Uterus (tissue), 4 donors: ENCODE results near the gene TMEM97. TPM values are rescaled to one million over a fixed set of nuclear protein-coding genes. Genes with fewer than 3 reads are reported as not detected.
"Not testable (repeated sequence)": the region's sequence is repeated elsewhere in the genome, so short reads cannot be mapped to it uniquely, and the experiment has no call there.

Experiments
- DNase-seq, 2 donors: peaks; one replicate each; pipeline ENCODE4 v3.0.0-alpha.2; 2019 to 2020
- H3K27ac ChIP-seq, 2 donors: fragments of 200-600 bp; sonication (generic); 1 replicate in 1 of 2; 2 replicates in 1 of 2; pipeline ENCODE4 v1.5.1; 2016 to 2018
- H3K27me3 ChIP-seq, 2 donors: fragments of 200-600 bp; sonication (generic); one replicate each; pipeline ENCODE4 v1.5.1; 2018 to 2019; ENCODE audit warnings: control low read depth in 1 of 2
- H3K36me3 ChIP-seq, 2 donors: fragments of 200-600 bp; sonication (generic); one replicate each; pipeline ENCODE4 v1.5.1; 2019; ENCODE audit warnings: control low read depth in 1 of 2
- H3K4me1 ChIP-seq, 2 donors: fragments of 200-600 bp; sonication (generic); one replicate each; pipeline ENCODE4 v1.5.1; 2018 to 2019; ENCODE audit warnings: control low read depth in 1 of 2
- H3K4me3 ChIP-seq, 2 donors: fragments of 200-600 bp; sonication (generic); 1 replicate in 1 of 2; 2 replicates in 1 of 2; pipeline ENCODE4 v1.5.1; 2018 to 2019; ENCODE audit warnings: mild to moderate bottlenecking in 1 of 2
- H3K9me3 ChIP-seq, 2 donors: fragments of 200-600 bp; sonication (generic); one replicate each; pipeline ENCODE4 v1.5.1; 2019; ENCODE audit warnings: control low read depth in 1 of 2
- POLR2A ChIP-seq, 2 donors: fragments of 450-650 bp; IDR thresholded peaks; one replicate each; pipeline ENCODE4 v1.6.1; 2016; ENCODE audit warnings: antibody characterized with exemption in 2 of 2, mild to moderate bottlenecking in 1 of 2, moderate library complexity in 1 of 2
- intact Hi-C: fragments of 100-400 bp; cut with DNase I; formaldehyde crosslinking; loops from one replicate; pipeline ENCODE4 v1.15.1; 2023; ENCODE audit warnings: low total_unique reads
- total RNA-seq, 4 donors: library from RNA; depleted of rRNA in 3 of 4; stranded (reverse); fragments of >200 nt in 3 of 4; gene quantifications; one replicate each; pipeline versions ENCODE4 v1.1.0 to v1.2.4, GENCODE V29; 2014 to 2023
- TF ChIP-seq, protein P1 (sequence below), 4 experiments: fragments of 200-600 bp in 2 of 4; fragments of 450-650 bp in 2 of 4; sonication (generic) in 2 of 4; IDR thresholded peaks; one replicate each; pipeline ENCODE4 v1.5.1; 2016 to 2019; ENCODE audit warnings: antibody characterized with exemption in 4 of 4, mild to moderate bottlenecking in 2 of 4, moderate library complexity in 1 of 4
- donor health status: DM: yes; HTN: yes; CAD: no.

TMEM97 gene
- total RNA-seq, 4 donors from 2014 or later = 1.5 to 17.9 (median 10.4) TPM

DNA sequence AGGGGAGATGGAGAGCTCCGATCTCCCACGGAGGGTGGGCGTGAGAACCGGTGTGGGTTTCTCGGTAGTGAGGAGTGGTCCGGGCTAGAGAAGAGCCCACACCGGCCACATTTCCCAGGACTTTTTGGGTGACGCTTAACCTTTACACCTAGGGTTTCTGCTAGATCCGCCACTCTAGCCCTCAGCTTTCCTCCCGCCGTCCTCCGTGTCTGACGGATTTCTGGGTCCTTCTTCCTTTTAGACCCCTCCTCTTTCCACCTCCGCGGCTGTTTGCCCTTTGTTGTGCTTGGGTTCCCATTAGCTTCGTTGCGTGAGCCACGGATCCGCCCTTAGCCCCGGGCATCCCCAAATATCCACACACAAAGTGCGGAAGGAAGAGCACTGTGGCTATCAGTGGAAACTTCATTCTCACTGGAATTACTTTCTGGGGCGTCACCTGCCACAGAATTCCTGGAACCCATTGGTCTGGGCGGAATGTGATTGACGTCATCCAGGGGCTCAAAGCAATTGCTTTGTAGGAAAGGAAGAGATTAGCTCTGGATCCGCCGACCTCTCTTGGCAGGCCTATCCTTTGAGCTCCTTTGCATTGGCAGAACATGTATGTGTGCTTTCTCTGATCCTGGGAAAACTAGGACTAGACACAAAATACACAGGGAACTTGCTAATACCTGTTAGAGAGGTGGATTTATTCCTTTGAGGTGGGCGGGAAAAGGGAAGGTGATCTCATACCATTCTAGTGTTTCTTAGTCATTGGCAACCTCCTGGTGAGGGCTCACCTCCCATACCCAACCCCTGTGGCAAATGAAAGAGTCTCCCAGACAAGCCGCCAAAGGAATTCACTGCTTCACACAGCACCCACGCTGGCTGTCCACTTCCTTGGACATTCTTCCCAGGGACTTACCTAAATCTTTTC is 17.2 kb downstream of the TMEM97 start:
- TF ChIP-seq, protein P1, sequence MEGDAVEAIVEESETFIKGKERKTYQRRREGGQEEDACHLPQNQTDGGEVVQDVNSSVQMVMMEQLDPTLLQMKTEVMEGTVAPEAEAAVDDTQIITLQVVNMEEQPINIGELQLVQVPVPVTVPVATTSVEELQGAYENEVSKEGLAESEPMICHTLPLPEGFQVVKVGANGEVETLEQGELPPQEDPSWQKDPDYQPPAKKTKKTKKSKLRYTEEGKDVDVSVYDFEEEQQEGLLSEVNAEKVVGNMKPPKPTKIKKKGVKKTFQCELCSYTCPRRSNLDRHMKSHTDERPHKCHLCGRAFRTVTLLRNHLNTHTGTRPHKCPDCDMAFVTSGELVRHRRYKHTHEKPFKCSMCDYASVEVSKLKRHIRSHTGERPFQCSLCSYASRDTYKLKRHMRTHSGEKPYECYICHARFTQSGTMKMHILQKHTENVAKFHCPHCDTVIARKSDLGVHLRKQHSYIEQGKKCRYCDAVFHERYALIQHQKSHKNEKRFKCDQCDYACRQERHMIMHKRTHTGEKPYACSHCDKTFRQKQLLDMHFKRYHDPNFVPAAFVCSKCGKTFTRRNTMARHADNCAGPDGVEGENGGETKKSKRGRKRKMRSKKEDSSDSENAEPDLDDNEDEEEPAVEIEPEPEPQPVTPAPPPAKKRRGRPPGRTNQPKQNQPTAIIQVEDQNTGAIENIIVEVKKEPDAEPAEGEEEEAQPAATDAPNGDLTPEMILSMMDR (IDR thresholded peaks at IDR 0.05) = no peak
- peak in 1 of 2 donors; percentile 46 for TF ChIP-seq POLR2A (IDR thresholded peaks at IDR 0.05)
- Histone ChIP-seq H3K27ac (peak overlapping the region; percentile 89 to 96), H3K9me3 (no peaks in the 10 kb centered on the region), H3K36me3 (no peaks in the 10 kb centered on the region), H3K27me3 (no peaks in the 10 kb centered on the region), H3K4me3 (peak overlapping the region; percentile 98 to 99), H3K4me1 (peaks cover 6 to 16% of the 10 kb centered on the region in 2 donors)
- peak; percentile 49 to 61 for DNase-seq
- intact Hi-C loops = no loop called here

DNA sequence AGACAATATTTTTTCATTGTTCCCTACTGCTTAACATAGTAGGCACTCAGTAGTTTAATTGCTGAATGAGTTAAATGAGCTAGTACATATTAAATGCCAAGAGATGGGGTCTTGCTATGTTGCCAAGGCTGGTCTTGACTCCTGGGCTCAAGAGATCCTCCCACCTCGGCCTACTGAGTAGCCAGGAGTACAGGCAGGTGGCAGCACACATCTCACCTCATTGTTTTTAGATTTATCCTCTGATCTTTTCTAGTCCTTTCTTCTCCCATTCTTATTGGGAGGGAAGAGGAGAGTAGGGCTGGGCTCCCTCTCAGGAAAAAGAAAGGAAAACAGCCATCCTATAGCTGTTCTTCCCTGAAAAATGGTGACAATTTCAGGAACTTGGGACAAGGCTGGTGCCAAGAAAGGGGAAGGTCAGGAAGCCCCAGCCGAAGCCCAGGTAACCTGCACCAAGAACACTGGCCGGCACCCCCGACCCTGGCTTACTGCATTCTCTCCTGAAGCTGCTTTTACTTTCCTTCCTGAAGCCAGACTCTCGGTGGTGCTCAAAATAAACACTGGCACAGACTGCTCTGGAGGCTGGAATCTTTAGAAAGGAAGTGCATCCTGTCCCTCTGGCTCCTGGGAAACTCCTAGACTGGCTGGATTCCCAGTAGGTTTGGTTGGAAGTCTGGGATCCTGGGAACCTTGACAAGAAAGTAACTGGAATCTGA is 19.2 kb downstream of the TMEM97 start:
- Histone ChIP-seq H3K4me3 (no peak overlapping the region), H3K27me3 (no peaks in the 10 kb centered on the region), H3K4me1 (peaks cover 6 to 16% of the 10 kb centered on the region in 2 donors), H3K36me3 (no peaks in the 10 kb centered on the region), H3K9me3 (no peaks in the 10 kb centered on the region), H3K27ac (peak overlapping the region in 1 of 2 donors; percentile 27)
- no peak for DNase-seq
- no peak for TF ChIP-seq POLR2A (IDR thresholded peaks at IDR 0.05)
- intact Hi-C loops = no loop called here

DNA sequence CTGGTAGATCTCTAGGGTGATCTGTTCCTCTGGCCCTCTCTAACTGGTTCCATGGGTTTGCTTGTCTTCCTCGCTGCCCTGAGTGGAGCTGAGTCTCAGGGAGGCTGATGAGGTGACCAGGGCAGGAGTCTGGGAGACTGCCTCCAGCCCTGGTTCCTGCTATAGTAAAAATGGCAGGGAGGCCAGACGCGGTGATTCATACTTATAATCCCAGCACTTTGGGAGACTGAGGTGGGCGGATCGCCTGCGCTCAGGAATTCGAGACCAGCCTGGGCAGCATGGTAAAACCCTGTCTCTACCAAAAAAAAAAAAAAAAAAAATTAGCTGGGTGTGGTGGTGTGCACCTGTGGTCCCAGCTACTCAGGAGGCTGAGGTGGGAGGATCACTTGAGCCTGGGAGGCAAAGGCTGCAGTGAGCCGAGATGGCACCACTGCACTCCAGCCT is 19.8 kb downstream of the TMEM97 start:
- H3K4me1 ChIP-seq = peaks cover 6 to 16% of the 10 kb centered on the region in 2 donors
- intact Hi-C loops, H3K9me3 ChIP-seq, H3K27ac ChIP-seq, DNase-seq, H3K36me3 ChIP-seq, H3K27me3 ChIP-seq, H3K4me3 ChIP-seq: not testable (repeated sequence)

DNA sequence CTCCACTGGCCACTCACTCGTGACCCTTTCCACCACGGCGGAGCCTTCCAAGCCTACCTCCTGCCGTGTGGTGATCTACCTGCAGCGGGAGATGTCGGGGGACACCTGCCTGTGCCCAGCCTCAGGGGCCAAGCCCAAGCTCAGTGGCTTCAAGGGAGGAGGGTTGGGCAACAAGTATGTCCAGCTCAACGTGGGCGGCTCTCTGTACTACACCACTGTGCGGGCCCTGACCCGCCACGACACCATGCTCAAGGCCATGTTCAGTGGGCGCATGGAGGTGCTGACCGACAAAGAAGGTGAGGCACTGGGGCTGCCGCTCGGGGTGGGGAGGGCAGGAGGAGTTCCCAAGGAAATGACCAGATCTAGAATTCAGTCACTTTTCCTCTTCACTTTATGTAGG is 20.4 kb downstream of the TMEM97 start:
- Histone ChIP-seq H3K4me3 (no peak overlapping the region), H3K36me3 (no peaks in the 10 kb centered on the region), H3K9me3 (no peaks in the 10 kb centered on the region), H3K27me3 (no peaks in the 10 kb centered on the region), H3K4me1 (peaks cover 6 to 16% of the 10 kb centered on the region in 2 donors), H3K27ac (no peak overlapping the region)
- intact Hi-C loops = no loop called here
- TF ChIP-seq POLR2A (IDR thresholded peaks at IDR 0.05) = no peak
- TF ChIP-seq, protein P1 (IDR thresholded peaks at IDR 0.05) = no peak
- no peak for DNase-seq

DNA sequence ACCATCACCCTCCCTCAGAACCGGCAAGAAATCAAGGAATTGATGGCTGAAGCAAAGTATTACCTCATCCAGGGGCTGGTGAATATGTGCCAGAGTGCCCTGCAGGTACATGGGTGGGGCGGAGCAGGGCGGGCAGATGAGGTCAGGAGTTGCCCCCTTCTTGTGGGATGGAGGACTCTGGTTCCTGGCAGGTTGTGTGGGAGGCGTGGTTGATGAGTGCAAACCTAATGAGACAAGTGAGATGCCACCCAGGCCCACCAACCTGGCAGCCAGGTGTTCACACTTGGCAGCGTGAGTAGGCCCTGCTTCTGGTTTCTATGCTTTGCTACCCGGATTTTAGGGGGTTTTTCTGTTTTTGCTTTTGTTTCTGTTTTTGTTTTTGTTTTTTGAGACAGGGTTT is 21.4 kb downstream of the TMEM97 start:
- H3K9me3 ChIP-seq = no peaks in the 10 kb centered on the region
- no peaks in the 10 kb centered on the region for H3K36me3 ChIP-seq
- no peak overlapping the region for H3K4me3 ChIP-seq
- no peaks in the 10 kb centered on the region for H3K27me3 ChIP-seq
- H3K27ac ChIP-seq = no peak overlapping the region
- DNase-seq = no peak
- TF ChIP-seq, protein P1 (IDR thresholded peaks at IDR 0.05) = no peak
- no peak for TF ChIP-seq POLR2A (IDR thresholded peaks at IDR 0.05)
- H3K4me1 ChIP-seq = peaks cover 6 to 16% of the 10 kb centered on the region in 2 donors
- intact Hi-C loops = no loop called here

DNA sequence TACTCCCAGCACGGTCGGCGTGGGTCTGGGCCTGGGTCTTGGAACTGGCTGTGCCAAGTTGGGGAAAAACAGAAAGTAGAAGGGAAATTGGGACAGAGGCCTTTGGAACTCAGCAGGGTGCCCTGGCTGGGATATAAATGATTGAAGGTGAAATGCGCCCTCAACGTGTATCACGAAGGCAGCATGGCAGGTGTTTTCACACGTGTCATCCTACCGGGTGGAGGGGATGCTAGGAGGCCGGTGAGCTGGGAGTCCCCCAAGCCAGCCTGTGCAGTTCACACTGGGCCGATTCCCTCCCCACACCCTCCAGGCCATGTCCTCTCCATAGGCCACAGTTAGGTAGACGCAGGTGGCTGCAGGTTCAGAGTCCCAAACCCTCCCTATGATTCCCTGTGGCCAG is 22.5 kb downstream of the TMEM97 start:
- TF ChIP-seq, protein P1 (IDR thresholded peaks at IDR 0.05) = no peak
- no peak for TF ChIP-seq POLR2A (IDR thresholded peaks at IDR 0.05)
- no peak for DNase-seq
- H3K4me1 ChIP-seq = peaks cover 5 to 15% of the 10 kb centered on the region in 2 donors
- no peaks in the 10 kb centered on the region for H3K9me3 ChIP-seq
- H3K27me3 ChIP-seq = no peaks in the 10 kb centered on the region
- H3K27ac ChIP-seq = no peak overlapping the region
- no peaks in the 10 kb centered on the region for H3K36me3 ChIP-seq
- intact Hi-C loops = no loop called here
- no peak overlapping the region for H3K4me3 ChIP-seq
